GM18907 (cell line): ENCODE results near the gene CAPZB.

ENCODE experiments used
- ATAC-seq: cut with Tn5 transposase; IDR thresholded peaks from one replicate; pipeline ENCODE4 v1.9.1; 2021; ENCODE audit warnings: mild to moderate bottlenecking, moderate library complexity; ENCODE audit not compliant: unreplicated experiment

The CAPZB gene

DNA sequence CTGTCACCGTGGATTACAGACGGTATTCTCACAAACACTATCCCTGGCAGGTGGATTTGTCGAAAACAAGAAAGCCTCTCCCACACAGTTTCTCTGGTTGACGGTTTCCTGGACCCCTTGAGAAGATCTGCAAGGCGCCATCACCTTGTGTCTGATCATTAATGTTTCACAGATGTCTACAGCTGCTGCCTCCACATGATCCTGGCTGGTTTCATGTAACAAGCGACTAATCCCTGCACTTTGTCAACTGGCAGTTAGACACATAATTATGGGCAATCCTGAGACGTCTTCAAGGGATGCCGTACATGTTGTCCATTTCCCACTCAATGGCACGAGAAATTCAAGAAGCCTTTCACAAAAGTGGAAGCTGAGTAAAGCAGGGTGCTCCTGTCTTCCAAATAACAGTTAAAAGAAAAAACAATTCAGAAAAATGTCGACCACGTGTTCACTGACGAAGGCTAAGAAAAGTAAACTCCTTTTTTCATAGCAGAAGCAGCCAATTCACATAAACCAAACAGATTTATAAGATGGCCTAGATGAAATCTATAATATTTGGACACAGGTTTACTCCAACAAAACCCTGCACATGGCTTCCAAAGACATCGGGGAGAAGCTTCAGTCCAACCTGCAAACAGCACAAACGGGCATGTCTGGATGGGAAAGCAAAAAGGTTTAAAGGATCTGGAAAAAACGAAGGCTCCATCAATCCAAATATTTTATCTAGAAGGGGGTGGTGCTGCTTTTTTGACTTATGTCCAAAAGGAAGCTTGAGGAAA lies 52.2 kb downstream of the CAPZB start:
- ATAC-seq, result no peak

DNA sequence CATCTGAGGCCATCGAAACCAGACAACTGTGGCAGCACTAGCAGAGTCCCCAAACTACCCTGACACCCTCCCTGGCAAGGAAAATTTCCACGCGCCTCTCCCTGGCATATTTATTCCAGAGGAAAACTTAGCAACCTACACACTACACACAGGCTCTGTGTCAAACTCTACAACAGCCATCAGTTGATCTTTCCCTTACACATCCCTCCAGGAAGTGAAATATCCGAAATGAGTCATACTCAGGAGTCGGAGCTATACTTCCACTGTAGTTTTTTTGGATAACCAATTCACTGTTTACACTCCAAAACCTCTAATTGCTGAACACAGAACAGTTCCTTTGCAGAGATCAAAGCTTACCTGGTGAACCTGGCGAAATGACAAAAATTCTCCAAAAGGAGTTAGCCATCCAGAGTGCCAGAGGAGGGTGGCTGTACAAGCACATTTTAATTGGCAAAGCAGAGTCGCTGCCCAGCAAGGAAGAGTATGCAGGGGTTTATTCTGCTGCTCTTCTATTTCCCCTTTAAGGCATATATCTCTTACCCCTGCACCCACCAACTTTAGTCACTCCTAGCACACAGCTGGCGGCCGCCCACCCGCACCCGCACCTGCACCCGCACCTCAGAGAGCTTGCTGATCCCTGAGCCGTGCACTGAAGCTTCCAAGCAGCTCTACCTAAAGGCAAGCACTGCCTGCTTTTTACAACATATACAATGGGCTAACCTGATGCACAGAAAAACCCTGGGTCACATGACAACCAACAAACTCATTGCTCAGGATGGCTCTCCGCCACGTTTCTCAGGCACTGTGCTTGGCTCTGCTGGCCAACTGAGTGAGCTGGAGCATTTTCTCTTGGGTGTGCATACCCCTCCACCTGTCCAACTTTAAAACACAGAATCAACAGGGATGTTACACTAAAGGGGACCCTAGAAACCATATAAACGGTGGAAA lies 54.9 kb downstream of the CAPZB start:
- no peak for ATAC-seq

DNA sequence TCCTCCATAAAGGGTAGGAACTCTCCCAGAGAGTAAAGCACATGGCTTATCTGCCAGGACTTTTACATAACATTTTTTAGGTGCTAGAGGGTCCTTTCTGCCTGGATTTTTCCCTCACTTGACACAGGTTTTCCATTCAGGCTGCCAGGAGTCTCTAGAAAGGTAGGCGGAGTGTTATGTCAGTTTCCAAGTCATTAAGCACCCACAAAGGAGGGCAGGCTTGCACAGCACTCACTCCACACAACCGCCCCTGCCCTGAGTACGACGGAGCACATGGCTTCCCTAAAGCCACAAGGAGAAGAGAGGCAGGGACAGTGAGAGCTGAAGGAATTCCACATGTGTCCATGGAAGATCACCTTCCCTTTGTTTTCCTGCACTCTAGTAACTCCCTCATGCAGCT lies 55.7 kb downstream of the CAPZB start:
- no peak for ATAC-seq

DNA sequence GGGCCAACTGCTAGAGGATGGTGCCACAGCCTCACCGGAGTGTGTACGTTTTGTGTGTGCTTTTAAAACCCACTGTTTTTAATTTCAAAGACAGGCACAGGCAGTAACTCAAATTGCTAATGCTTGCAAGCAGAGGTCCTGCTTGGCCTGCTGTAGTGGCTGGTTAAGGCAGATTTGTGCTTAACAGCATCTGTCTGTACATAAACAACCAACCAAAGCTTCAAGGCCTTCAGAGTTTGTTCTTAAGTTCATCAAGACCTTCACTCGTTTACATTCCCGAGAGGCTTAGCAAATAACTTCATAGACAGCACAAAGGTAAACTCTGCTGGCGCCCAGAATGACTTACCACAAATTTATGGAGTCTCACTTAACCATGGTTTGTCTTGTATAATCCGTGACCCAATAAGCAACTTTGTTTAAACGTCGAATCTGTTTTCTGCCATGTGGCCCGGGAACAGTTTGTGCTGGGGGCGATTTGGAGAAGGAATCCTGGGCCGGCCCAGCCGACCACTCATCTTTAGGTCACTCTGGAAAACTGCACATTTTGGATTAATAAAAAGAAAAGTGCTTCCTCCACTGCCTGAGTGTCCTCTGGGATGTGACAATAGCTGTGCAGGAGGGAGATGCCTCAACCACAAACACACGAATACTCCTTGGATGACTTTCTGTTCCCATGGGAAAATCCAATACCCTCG lies 58.1 kb downstream of the CAPZB start:
- no peak for ATAC-seq

DNA sequence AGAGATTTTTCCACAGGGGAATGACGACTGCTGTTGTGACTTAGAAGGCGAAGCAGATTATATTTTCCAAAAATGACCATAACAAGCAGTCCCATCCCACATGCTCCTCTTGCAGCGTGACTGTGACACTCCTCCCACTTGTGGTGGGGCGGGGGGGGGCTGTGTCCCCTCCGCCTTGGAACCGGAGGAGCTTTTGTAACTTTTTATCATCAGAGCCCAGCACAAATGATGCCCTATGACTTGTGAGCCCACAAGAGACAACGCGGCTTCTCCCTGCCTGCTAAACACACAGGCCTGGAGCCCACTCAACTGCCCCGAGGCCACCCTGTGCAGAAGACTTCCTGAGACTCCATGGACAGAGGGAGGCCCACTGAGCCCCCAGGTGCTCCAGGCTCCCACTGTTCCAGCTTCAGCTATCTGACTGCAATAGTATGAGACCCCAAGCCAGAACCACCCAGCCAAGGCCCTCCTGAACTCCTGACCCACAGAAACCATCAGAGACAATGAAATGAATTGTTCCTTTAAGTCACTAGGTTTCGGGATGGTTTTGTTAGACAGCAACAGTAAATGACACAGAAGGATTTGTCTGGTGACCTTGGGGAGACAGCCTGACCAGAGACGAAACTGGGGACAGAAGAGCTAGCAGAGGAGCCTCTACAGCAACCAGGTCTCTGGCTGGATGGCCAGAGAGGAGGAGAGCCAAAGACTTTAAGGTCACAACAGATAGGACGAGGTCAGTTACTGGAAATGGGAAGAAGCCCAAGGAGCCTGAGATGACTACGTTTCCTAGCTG lies 58.8 kb downstream of the CAPZB start:
- ATAC-seq, result no peak

DNA sequence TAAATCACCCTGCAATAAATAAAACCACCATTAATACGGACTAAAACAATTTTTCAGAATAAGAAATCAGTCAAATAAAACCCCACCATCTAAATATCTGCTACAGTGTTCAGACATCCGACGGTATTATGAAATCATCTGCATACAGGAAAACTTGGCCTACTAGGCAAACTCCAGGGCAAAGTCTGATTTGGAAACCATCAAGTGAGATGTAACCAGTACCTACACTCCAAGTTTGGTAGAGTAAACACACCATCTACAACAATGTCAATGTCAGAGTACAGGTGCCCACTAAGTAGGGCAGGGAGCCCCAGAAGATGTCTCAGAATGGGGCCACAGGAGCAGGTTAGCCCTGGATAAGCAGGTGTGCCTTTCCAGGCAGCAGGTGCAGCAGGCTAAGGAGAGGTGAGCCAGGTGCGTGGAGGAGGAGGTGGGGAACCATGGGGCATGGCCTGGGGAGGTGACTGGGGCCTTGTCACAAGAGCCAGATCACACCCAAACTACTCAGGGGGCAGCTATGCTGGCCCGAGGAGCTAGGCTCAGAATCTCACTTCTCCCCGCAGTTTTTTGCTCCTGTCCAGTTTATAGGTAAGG lies 59.6 kb downstream of the CAPZB start:
- ATAC-seq, result no peak

DNA sequence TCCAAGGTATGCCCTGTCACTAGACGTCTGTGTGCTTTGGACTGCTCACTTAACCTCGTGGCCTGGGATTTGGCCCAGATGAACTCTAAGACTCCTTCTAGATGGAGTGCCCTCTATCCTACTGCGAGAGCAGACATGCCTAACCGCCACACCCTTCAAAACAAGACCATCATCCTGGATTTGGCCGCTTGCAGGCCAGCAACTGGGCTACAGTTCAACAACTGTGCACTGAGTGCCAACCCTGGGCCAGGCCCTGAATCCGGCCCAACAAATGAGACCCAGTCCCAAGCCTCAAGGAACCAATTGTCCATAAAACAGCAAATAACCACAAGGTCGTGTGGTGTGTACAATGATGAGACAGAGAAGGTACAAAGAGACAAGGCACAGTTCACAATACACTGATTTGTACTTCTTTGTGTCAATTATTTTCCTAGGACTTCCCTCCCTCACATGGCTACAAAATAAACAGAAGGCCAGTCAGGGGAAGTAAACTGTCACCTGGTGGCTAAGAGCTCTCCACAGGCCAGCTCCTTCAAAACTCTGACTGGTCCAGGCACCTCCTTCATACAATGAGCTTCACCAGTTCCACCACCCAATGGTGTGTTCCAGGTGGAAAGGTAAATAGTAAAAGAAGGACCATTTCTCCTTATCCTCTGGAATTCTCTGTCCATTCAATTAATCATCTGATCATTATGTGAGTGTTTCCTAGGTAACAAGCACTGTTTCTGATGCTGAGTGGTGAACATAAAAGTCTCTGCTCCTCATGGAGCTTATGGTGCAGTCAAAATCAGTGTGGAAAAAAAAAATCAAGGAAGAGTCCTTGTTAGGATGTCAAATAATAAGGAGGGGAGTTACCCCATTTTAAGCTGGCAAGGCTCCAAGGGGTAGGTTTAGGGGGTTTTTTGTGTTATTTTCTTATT lies 60.4 kb downstream of the CAPZB start:
- no peak for ATAC-seq

DNA sequence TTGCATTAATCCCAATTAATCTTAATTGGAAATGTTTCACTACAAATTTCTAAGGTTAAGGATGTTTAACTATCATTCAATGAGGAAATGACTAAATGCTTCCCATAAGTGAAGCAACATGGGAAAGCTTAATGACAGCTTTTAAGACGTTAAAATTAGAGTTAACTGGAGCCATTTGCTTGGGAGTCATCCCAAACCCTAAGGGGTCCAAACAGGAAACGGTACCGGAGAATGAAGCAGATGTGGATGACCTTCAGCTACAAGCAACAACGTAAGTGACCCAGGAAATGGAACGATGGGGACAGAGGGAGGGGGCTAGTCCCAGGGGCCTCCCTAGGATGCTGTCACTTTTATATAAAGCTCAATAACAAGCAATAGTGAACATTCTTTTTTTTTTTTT lies 62.2 kb downstream of the CAPZB start:
- ATAC-seq, result no peak

DNA sequence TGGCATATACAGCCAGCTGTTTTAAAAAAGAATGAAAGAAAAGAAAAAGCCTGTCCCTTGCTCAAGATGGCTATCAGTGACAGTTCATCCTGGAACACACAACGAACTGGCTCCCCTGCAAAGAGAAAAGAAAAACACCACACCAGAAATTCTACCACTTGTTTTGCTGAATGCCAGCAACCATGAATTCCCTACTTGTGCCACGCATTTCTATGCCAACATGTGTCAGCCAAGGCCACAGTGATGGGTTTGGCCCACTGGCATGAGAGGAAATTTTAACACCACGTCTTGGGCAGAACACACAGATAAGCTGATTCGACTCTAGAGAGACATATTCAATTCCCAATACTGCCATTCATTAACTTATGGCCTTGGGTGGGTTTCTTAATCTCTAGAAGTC lies 64.0 kb downstream of the CAPZB start:
- no peak for ATAC-seq

DNA sequence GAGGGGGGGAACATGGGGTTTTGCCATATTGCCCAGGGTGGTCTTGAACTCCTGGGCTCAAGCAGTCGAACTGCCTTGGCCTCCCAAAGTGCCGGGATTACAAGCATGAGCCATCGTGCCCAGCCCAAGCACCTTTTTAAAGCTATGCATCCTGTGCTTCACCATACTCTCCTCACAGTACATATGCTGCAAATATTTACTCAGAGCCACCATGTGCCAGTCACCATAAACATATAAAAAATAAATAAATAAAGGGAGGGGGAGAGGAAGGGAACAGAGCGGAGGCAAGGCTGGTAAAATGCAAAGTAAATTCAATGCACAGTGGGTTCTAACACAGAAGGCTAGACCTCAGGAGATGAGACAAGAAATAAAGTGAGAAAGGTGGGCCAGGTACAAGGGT lies 64.7 kb downstream of the CAPZB start:
- ATAC-seq, result no peak

DNA sequence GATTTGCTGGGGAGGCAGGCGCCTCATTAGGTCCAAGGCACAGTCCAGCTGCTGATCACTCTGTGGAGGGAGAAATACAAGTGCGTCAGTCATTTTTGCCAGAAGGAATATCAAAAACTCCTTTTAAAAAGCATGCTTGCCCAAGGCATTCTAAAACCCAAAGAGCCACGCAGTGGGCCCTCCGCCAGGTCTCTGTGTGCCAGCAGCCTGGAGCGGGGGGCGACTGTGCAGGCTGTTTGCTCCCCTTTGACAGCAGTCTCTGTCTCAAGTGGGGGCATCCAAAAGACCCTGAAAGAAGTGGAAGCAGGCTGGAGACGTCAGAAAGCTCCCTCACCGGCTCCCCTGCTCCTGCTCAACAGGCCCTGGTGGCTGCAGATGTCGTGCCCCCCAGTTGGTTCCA lies 65.6 kb downstream of the CAPZB start:
- ATAC-seq, result no peak

DNA sequence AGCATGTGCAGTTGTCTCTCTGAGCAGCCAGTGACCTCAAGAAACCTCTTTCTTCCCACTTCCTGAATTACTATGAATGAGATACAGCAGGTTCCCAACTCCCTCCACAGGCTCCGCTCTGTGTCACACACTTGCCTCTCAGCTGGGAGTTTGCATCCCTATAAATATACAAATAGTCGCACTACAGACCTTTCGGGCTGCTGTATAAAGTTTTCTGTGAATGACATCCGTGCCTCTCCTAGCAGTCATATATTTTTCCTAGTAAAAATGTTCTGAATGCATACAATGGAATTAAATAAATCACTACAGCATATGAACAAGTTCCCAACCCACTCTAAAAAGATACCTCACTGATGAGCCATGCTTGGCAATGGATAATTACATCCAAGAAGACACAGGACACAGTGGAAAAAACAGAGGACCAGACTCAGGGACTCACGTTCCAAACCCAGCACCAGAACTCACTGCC lies 66.8 kb downstream of the CAPZB start:
- ATAC-seq, result no peak

DNA sequence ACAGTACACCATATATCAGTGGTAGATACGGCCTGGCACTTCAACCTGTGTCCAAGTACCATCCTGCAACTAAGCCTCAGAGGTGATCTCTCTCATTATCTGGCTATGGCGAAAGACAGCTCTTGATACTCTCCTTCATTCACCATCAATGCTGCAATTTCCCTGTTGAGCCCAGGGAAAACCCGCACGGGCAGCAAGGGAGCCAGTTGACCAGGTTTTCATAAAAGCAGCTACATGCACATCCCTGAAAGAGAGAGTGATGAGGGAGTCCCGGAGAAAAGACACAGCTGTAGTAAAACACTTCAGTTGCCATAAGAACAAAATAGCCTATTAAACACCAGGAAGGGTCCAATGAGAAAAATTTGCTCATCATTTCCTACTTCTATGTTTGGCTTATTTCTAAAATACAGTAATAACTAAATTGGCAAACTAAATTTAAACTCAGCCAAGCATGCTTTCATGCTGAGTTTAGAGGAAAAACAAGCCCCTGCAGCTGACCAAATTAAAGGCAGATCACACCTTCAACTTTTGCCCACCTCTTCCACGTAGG lies 68.3 kb downstream of the CAPZB start:
- no peak for ATAC-seq

DNA sequence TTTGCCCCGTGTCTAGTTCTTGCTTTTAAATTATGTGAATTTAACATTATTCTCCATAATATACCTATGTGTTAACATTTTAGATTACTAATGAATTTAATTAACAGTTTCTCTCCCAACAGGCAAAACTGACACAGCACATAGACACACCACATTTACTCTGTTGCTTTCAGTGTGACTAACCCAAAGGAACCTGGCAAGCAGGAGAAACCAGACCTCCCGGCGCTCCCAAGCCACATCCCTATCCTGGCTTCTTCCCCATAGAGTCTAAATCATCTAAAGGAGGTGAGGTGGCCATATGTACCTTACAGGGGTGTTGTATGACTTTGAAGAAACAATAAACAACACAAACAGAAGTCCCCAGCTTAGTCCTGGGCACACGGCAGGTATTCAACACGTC lies 69.2 kb downstream of the CAPZB start:
- ATAC-seq, result no peak

DNA sequence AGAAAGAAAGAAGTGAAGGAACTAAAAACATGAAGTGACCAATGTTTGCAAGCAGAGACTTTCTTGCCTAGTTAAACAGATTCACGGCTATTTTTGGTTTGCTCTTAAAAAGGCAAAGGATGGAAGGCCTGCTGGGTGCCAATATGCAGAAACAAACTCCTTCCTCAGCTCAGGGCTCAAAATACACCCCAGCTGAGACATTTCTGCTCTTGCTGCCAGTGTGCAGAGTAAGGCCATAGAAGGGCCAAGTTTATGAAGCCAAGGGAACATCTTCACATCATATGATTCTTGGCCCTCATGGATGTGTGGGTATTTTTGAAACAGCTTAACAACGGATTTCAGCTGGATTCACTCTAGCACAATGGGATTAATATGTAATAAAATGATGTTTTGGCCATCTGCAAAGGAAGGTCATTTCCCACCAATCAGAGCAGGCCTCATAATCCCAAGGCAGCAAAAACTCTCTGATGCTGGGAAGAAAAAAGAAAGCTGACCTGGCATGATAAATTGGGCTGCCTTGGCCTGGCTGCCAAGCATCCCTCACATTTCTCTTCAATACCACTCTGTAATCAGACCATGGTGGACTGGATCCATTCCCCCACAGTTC lies 70.7 kb downstream of the CAPZB start:
- no peak for ATAC-seq

DNA sequence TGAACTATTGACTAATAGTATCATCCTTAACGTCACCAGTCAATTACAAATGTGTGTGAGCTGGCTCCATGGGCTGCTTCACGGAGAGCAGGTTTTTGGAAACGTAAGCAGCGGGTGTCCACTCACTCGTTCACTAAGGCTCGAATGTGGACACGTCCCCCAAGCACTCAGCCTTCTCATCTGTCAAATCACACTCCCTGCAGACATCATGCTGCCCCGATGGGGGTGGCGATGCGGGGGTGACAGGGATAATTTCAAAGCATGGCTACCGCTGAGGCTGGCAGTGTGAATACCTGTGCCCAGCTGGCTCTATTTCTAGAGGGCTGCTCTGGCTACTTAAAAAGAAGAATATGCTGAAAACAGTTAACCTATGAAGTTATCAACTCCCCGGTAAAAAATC lies 71.3 kb downstream of the CAPZB start:
- ATAC-seq, result no peak

DNA sequence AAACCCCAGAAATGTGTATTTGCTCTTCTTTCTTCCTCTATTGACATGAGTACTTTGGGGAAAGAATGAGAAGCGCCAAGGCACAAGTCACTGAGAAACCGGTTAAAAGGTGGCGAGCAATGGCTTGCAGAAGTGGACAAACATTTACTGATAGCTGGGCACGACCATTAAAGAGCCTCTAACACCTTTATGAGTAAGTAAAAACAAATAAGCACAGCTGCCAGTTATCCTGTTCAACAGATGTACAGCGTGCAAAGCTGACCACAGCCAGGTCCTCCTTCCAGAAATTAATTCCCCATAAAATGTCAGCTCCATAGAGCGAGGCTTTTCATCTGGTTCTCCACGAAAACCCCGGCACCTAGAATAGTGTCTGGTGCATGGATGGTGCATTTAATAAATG lies 72.7 kb downstream of the CAPZB start:
- ATAC-seq, result no peak

DNA sequence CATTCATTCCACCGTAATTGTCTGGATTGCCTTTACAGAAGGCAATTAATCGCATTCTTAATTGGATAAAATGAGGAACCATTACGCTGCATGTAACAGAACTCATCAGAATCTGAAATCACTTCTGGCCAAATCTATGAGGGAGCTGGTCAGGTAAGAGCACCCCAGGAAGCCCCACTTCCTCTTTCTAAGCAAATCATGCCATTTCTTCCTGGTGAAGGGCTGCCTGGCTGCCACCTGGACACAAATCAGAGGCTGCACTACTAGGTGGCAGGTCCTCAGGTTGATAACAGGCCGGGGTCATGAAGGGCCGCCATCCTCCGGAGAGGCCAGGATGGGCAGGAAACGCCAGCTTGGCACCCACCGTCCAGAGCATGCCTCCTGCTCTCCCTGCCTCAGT lies 73.7 kb downstream of the CAPZB start:
- no peak for ATAC-seq
